Measurements from ENCODE around the gene EML4. TPM values are rescaled to one million over a fixed set of nuclear protein-coding genes. Genes with fewer than 3 reads are reported as not detected.

Gene EML4
- total RNA-seq, 4 donors from 2014 or later, result 3.0 to 5.0 (median 4.6) TPM

- DNase-seq, result no peak
- TF ChIP-seq CTCF (IDR thresholded peaks at IDR 0.05 in 4 of 5, conservative IDR thresholded peaks at IDR 0.05 in 1 of 5) (no peak), POLR2A (IDR thresholded peaks at IDR 0.05) (no peak)
- Histone ChIP-seq H3K4me3 (no peak overlapping the region), H3K27ac (no peak overlapping the region), H3K9me3 (no peaks in the 10 kb centered on the region), H3K4me1 (peaks cover 3 to 4% of the 10 kb centered on the region in 2 donors), H3K27me3 (no peaks in the 10 kb centered on the region), H3K36me3 (no peaks in the 10 kb centered on the region)
- in situ Hi-C loops (cut with MboI; ENCODE audit: low sequenced_read_pairs in 4 of 4) (no loop called here), intact Hi-C loops (cut with DNase I; ENCODE audit: low total_unique reads) (no loop called here)
- no peak for ATAC-seq
Observed at GRCh38 chr2:42224422-42225067, 55.4 kb downstream of the EML4 start.

- TF ChIP-seq CTCF (IDR thresholded peaks at IDR 0.05 in 4 of 5, conservative IDR thresholded peaks at IDR 0.05 in 1 of 5) (no peak), POLR2A (IDR thresholded peaks at IDR 0.05) (no peak)
- H3K4me1 ChIP-seq, result peaks cover 3 to 4% of the 10 kb centered on the region in 2 donors
- intact Hi-C loops (cut with DNase I; ENCODE audit: low total_unique reads) (no loop called here), in situ Hi-C loops (cut with MboI; ENCODE audit: low sequenced_read_pairs in 4 of 4) (no loop called here)
- no peak for ATAC-seq
- no peaks in the 10 kb centered on the region for H3K9me3 ChIP-seq
- H3K36me3 ChIP-seq, result no peaks in the 10 kb centered on the region
- DNase-seq, result no peak
- H3K27me3 ChIP-seq, result no peaks in the 10 kb centered on the region
- no peak overlapping the region for H3K27ac ChIP-seq
- no peak overlapping the region for H3K4me3 ChIP-seq
Observed at GRCh38 chr2:42225573-42225972, 56.4 kb downstream of the EML4 start.

GRCh38 chr2:42227491-42227890, 58.3 kb downstream of the EML4 start:
- H3K4me1 ChIP-seq, result peaks cover 0 to 3% of the 10 kb centered on the region in 2 donors
- H3K27ac ChIP-seq, result no peak overlapping the region
- H3K9me3 ChIP-seq, result no peaks in the 10 kb centered on the region
- intact Hi-C loops (cut with DNase I; ENCODE audit: low total_unique reads), result no loop called here
- H3K36me3 ChIP-seq, result no peaks in the 10 kb centered on the region
- in situ Hi-C loops (cut with MboI; ENCODE audit: low sequenced_read_pairs in 4 of 4), result no loop called here
- ATAC-seq (no peak), DNase-seq (no peak)
- no peaks in the 10 kb centered on the region for H3K27me3 ChIP-seq
- no peak overlapping the region for H3K4me3 ChIP-seq
- TF ChIP-seq CTCF (IDR thresholded peaks at IDR 0.05 in 4 of 5, conservative IDR thresholded peaks at IDR 0.05 in 1 of 5), result no peak
- no peak for TF ChIP-seq POLR2A (IDR thresholded peaks at IDR 0.05)

- Histone ChIP-seq H3K4me1 (peaks cover 0 to 3% of the 10 kb centered on the region in 2 donors), H3K27me3 (no peaks in the 10 kb centered on the region), H3K9me3 (no peaks in the 10 kb centered on the region), H3K36me3 (no peaks in the 10 kb centered on the region), H3K27ac (no peak overlapping the region), H3K4me3 (no peak overlapping the region)
- DNase-seq (no peak), ATAC-seq (no peak)
- intact Hi-C loops (cut with DNase I; ENCODE audit: low total_unique reads), result no loop called here
- TF ChIP-seq POLR2A (IDR thresholded peaks at IDR 0.05), result no peak
- no peak for TF ChIP-seq CTCF (IDR thresholded peaks at IDR 0.05 in 4 of 5, conservative IDR thresholded peaks at IDR 0.05 in 1 of 5)
- in situ Hi-C loops (cut with MboI; ENCODE audit: low sequenced_read_pairs in 4 of 4), result no loop called here
Observed at GRCh38 chr2:42228101-42228500, 58.9 kb downstream of the EML4 start.

- ATAC-seq (no peak), DNase-seq (no peak)
- in situ Hi-C loops (cut with MboI; ENCODE audit: low sequenced_read_pairs in 4 of 4) (loop anchor here in 1 of 4 donors (10.0 kb wide), 1 partner anchor 135 kb away; no protein-coding TSS in a partner anchor), intact Hi-C loops (cut with DNase I; ENCODE audit: low total_unique reads) (no loop called here)
- Histone ChIP-seq H3K4me3 (no peak overlapping the region), H3K4me1 (no peaks in the 10 kb centered on the region), H3K27ac (no peak overlapping the region), H3K36me3 (no peaks in the 10 kb centered on the region), H3K27me3 (no peaks in the 10 kb centered on the region), H3K9me3 (no peaks in the 10 kb centered on the region)
- TF ChIP-seq CTCF (IDR thresholded peaks at IDR 0.05 in 4 of 5, conservative IDR thresholded peaks at IDR 0.05 in 1 of 5), result no peak
- no peak for TF ChIP-seq POLR2A (IDR thresholded peaks at IDR 0.05)
Observed at GRCh38 chr2:42229949-42230348, 60.8 kb downstream of the EML4 start.

All from gastrocnemius medialis (tissue), 4 donors.